Neural cell (in vitro differentiated cells): ENCODE results near the gene TUBB8. TPM values are rescaled to one million over a fixed set of nuclear protein-coding genes. Genes with fewer than 3 reads are reported as not detected.

Source experiments
- H2AFZ ChIP-seq: fragments of 200-600, 300-800 bp; sonication (generic), shearing (Covaris generic); 2 replicates; pipeline ENCODE4 v1.6.0; 2014; ENCODE audit warnings: low read depth, mild to moderate bottlenecking, antibody characterized with exemption, low read length, moderate library complexity
- H3F3A ChIP-seq: fragments of 200-600 bp; shearing (Covaris generic); 2 replicates; pipeline ENCODE4 v1.6.1; 2016; ENCODE audit warnings: mild to moderate bottlenecking, moderate library complexity, mixed read lengths, antibody characterized with exemption, low read length; ENCODE audit not compliant: insufficient read depth, poor library complexity, severe bottlenecking
- H3K27ac ChIP-seq: fragments of 200-600, 300-800 bp; sonication (generic), shearing (Covaris generic); 2 replicates; pipeline ENCODE4 v1.5.1; 2014; ENCODE audit warnings: mild to moderate bottlenecking, low read length, moderate library complexity
- H3K27me3 ChIP-seq: fragments of 300-800, 200-600 bp; sonication (generic), shearing (Covaris generic); 2 replicates; pipeline ENCODE4 v1.6.0; 2014; ENCODE audit warnings: mild to moderate bottlenecking, low read depth, low read length, moderate library complexity; ENCODE audit not compliant: insufficient read depth
- H3K36me3 ChIP-seq: fragments of 300-800, 200-600 bp; sonication (generic), shearing (Covaris generic); 2 replicates; pipeline ENCODE4 v1.5.1; 2014; ENCODE audit warnings: mild to moderate bottlenecking, antibody characterized with exemption, low read length, moderate library complexity; ENCODE audit not compliant: insufficient read depth
- H3K4me2 ChIP-seq: fragments of 300-800, 200-600 bp; sonication (generic), shearing (Covaris generic); 2 replicates; pipeline ENCODE4 v1.6.0; 2014; ENCODE audit warnings: mild to moderate bottlenecking, low read length
- H3K4me3 ChIP-seq: fragments of 300-800, 200-600 bp; sonication (generic), shearing (Covaris generic); 2 replicates; pipeline ENCODE4 v1.5.1; 2014; ENCODE audit warnings: mild to moderate bottlenecking, low read length, moderate library complexity
- H3K79me2 ChIP-seq: fragments of 200-600 bp; shearing (Covaris generic); replicated peaks from 2 replicates; pipeline ENCODE4 v1.6.0; 2014; ENCODE audit warnings: mild to moderate bottlenecking, low read length, moderate library complexity; ENCODE audit not compliant: insufficient read depth
- H3K9ac ChIP-seq: fragments of 300-800, 200-600 bp; sonication (generic), shearing (Covaris generic); 2 replicates; pipeline ENCODE4 v1.6.1; 2016; ENCODE audit warnings: mild to moderate bottlenecking, low read length, mixed read lengths
- H3K9me2 ChIP-seq: fragments of 200-600 bp; shearing (Covaris generic); 2 replicates; pipeline ENCODE4 v1.6.1; 2016; ENCODE audit warnings: mild to moderate bottlenecking, low read length, mixed read lengths; ENCODE audit not compliant: insufficient read depth
- H3K9me3 ChIP-seq: fragments of 200-600, 300-800 bp; sonication (generic), shearing (Covaris generic); 2 replicates; pipeline ENCODE4 v1.6.1; 2016; ENCODE audit warnings: mild to moderate bottlenecking, mixed run types, low read length, moderate library complexity, mixed read lengths
- H4K20me1 ChIP-seq: fragments of 200-600 bp; shearing (Covaris generic); 2 replicates; pipeline ENCODE4 v1.6.1; 2016; ENCODE audit warnings: mild to moderate bottlenecking, mixed run types; ENCODE audit not compliant: insufficient read depth
- EP300 ChIP-seq: fragments of 450-650 bp; conservative IDR thresholded peaks from 2 replicates; pipeline ENCODE4 v1.6.1; 2014; ENCODE audit warnings: antibody characterized with exemption, mild to moderate bottlenecking, moderate library complexity; ENCODE audit not compliant: poor library complexity, severe bottlenecking
- EZH2 ChIP-seq: fragments of 200-600, 300-800 bp; shearing (Covaris generic), sonication (generic); IDR thresholded peaks from 2 replicates; pipeline ENCODE4 v1.6.1; 2014; ENCODE audit warnings: antibody characterized with exemption, low read length, borderline replicate concordance, mild to moderate bottlenecking; ENCODE audit not compliant: insufficient read depth, poor library complexity, severe bottlenecking
- MXI1 ChIP-seq: fragments of 450-650 bp; conservative IDR thresholded peaks from 2 replicates; pipeline ENCODE4 v1.6.1; 2014; ENCODE audit warnings: antibody characterized with exemption, mild to moderate bottlenecking; ENCODE audit not compliant: poor library complexity, severe bottlenecking
- POLR2AphosphoS5 ChIP-seq: IDR thresholded peaks from 2 replicates; pipeline ENCODE4 v1.6.1; 2012
- RAD21 ChIP-seq: fragments of 450-650 bp; conservative IDR thresholded peaks from 2 replicates; pipeline ENCODE4 v1.6.1; 2014; ENCODE audit warnings: antibody characterized with exemption, mild to moderate bottlenecking, moderate library complexity
- SMC3 ChIP-seq: fragments of 450-650 bp; conservative IDR thresholded peaks from 2 replicates; pipeline ENCODE4 v1.6.1; 2014; ENCODE audit warnings: antibody characterized with exemption, mild to moderate bottlenecking, moderate library complexity; ENCODE audit not compliant: poor library complexity
- TAF1 ChIP-seq: IDR thresholded peaks from 2 replicates; pipeline ENCODE4 v1.6.1; 2012; ENCODE audit warnings: low read depth
- polyA plus RNA-seq: library from polyadenylated mRNA; depleted of rRNA; stranded (reverse); fragments of >200 nt; gene quantifications from 2 replicates; pipeline ENCODE4 v1.2.3, GENCODE V29; 2014
- TF ChIP-seq, protein P1 (sequence below): fragments of 450-650 bp; IDR thresholded peaks from 2 replicates; pipeline ENCODE4 v1.5.1; 2014; ENCODE audit warnings: antibody characterized with exemption, mild to moderate bottlenecking, moderate library complexity; ENCODE audit not compliant: poor library complexity, severe bottlenecking
- TF ChIP-seq, protein P2 (sequence below): IDR thresholded peaks from 2 replicates; pipeline ENCODE4 v1.6.1; 2012; ENCODE audit warnings: borderline replicate concordance

Gene TUBB8
- polyA plus RNA-seq, 1 donor from 2014 or later: 0.69 TPM

DNA sequence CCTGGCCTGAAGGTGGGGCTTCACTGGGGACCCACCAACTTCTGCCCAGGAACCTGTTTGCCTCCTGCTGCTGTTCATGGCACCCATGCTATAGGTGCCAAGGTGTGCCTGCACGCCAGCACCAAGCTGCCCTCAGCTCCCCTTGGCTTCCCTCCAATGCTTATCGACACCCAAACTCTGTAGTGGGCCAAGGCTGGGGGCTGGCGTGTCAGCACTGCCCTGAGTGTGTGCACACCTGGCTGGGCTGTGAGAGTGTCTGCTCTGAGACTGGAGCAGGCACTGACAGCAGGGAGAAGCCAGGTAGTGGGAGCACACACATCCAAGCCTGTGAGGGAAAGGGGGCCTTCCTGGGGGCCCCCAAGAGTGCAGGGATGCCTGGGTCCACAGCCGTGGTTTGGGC lies 43.1 kb upstream of the TUBB8 start:
- H3K79me2 ChIP-seq: no peaks in the 10 kb centered on the region
- peaks cover 12% of the 10 kb centered on the region for H3K9me3 ChIP-seq
- no peak overlapping the region for H2AFZ ChIP-seq
- H3F3A ChIP-seq: no peaks in the 10 kb centered on the region
- H3K36me3 ChIP-seq: no peaks in the 10 kb centered on the region
- H3K4me2 ChIP-seq: no peak overlapping the region
- no peak overlapping the region for H3K4me3 ChIP-seq
- no peaks in the 10 kb centered on the region for H3K9me2 ChIP-seq
- H3K27me3 ChIP-seq: no peaks in the 10 kb centered on the region
- no peak overlapping the region for H3K27ac ChIP-seq
- TF ChIP-seq SMC3: no peak
- TF ChIP-seq, protein P1, sequence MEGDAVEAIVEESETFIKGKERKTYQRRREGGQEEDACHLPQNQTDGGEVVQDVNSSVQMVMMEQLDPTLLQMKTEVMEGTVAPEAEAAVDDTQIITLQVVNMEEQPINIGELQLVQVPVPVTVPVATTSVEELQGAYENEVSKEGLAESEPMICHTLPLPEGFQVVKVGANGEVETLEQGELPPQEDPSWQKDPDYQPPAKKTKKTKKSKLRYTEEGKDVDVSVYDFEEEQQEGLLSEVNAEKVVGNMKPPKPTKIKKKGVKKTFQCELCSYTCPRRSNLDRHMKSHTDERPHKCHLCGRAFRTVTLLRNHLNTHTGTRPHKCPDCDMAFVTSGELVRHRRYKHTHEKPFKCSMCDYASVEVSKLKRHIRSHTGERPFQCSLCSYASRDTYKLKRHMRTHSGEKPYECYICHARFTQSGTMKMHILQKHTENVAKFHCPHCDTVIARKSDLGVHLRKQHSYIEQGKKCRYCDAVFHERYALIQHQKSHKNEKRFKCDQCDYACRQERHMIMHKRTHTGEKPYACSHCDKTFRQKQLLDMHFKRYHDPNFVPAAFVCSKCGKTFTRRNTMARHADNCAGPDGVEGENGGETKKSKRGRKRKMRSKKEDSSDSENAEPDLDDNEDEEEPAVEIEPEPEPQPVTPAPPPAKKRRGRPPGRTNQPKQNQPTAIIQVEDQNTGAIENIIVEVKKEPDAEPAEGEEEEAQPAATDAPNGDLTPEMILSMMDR: no peak
- TF ChIP-seq RAD21: no peak
- no peak for TF ChIP-seq TAF1
- TF ChIP-seq, protein P2, sequence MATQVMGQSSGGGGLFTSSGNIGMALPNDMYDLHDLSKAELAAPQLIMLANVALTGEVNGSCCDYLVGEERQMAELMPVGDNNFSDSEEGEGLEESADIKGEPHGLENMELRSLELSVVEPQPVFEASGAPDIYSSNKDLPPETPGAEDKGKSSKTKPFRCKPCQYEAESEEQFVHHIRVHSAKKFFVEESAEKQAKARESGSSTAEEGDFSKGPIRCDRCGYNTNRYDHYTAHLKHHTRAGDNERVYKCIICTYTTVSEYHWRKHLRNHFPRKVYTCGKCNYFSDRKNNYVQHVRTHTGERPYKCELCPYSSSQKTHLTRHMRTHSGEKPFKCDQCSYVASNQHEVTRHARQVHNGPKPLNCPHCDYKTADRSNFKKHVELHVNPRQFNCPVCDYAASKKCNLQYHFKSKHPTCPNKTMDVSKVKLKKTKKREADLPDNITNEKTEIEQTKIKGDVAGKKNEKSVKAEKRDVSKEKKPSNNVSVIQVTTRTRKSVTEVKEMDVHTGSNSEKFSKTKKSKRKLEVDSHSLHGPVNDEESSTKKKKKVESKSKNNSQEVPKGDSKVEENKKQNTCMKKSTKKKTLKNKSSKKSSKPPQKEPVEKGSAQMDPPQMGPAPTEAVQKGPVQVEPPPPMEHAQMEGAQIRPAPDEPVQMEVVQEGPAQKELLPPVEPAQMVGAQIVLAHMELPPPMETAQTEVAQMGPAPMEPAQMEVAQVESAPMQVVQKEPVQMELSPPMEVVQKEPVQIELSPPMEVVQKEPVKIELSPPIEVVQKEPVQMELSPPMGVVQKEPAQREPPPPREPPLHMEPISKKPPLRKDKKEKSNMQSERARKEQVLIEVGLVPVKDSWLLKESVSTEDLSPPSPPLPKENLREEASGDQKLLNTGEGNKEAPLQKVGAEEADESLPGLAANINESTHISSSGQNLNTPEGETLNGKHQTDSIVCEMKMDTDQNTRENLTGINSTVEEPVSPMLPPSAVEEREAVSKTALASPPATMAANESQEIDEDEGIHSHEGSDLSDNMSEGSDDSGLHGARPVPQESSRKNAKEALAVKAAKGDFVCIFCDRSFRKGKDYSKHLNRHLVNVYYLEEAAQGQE: no peak
- no peak for TF ChIP-seq MXI1
- TF ChIP-seq POLR2AphosphoS5: no peak
- TF ChIP-seq EZH2: no peak
- no peaks in the 10 kb centered on the region for H4K20me1 ChIP-seq
- no peak overlapping the region for H3K9ac ChIP-seq

DNA sequence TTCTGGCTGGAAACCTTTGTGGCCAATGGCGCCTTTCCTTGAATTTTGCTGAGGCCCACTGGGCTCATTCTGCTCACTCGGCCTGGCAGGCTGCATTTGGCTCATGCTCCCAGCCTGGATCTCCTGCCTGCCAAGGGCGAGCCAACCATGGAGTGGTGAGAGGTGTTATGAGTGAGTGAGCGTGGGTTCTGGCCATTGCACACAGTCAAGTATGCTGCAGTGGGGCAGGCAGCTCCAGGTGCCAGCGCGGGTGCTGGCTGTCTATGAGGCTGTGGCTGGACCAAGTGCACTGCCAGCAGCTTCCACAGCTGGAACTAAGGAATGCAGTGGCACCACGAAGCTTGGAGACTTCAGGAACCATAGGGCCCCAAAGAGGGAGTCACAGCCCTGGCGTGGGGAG lies 42.2 kb upstream of the TUBB8 start:
- no peak overlapping the region for H3K9ac ChIP-seq
- H3K9me2 ChIP-seq: no peaks in the 10 kb centered on the region
- H3K9me3 ChIP-seq: peaks cover 10% of the 10 kb centered on the region
- no peak overlapping the region for H3K4me2 ChIP-seq
- H3F3A ChIP-seq: no peaks in the 10 kb centered on the region
- H3K27ac ChIP-seq: no peak overlapping the region
- H4K20me1 ChIP-seq: no peaks in the 10 kb centered on the region
- no peaks in the 10 kb centered on the region for H3K36me3 ChIP-seq
- no peak overlapping the region for H2AFZ ChIP-seq
- no peaks in the 10 kb centered on the region for H3K79me2 ChIP-seq
- H3K27me3 ChIP-seq: no peaks in the 10 kb centered on the region
- H3K4me3 ChIP-seq: no peak overlapping the region
- TF ChIP-seq, protein P2: no peak
- TF ChIP-seq RAD21 (no peak), POLR2AphosphoS5 (no peak), SMC3 (no peak), EP300 (no peak), EZH2 (no peak), TAF1 (no peak), MXI1 (no peak)
- TF ChIP-seq, protein P1: no peak
